Fibroblast of peridontal ligament (primary cell): ENCODE data around the gene ATP5F1D.
A peak's percentile ranks its signal among the peaks of the same experiment; 100 is the strongest.

Source experiments
- DNase-seq: peaks from one replicate; pipeline ENCODE4 v3.0.0-alpha.2; 2010; ENCODE audit errors: extremely low read depth

Gene ATP5F1D

GRCh38 chr19:1259206-1259875, 17.8 kb downstream of the ATP5F1D start:
- DNase-seq, result peak; percentile 46

GRCh38 chr19:1259876-1260748, 18.6 kb downstream of the ATP5F1D start:
- DNase-seq, result no peak

GRCh38 chr19:1260749-1261537, 19.4 kb downstream of the ATP5F1D start:
- peak; percentile 95 for DNase-seq

GRCh38 chr19:1261538-1261797, 19.9 kb downstream of the ATP5F1D start:
- no peak for DNase-seq

- DNase-seq, result no peak
Observed at GRCh38 chr19:1261798-1262622, 20.5 kb downstream of the ATP5F1D start.

- DNase-seq, result no peak
Observed at GRCh38 chr19:1262623-1263123, 21.1 kb downstream of the ATP5F1D start.

- no peak for DNase-seq
Observed at GRCh38 chr19:1263188-1263587, 21.6 kb downstream of the ATP5F1D start.

- DNase-seq, result peak; percentile 75
Observed at GRCh38 chr19:1264801-1265614, 23.5 kb downstream of the ATP5F1D start.

- peak; percentile 72 for DNase-seq
Observed at GRCh38 chr19:1265615-1266128, 24.1 kb downstream of the ATP5F1D start.

- DNase-seq, result peak; percentile 69
Observed at GRCh38 chr19:1266129-1266915, 24.8 kb downstream of the ATP5F1D start.

GRCh38 chr19:1266916-1267476, 25.4 kb downstream of the ATP5F1D start:
- DNase-seq, result peak; percentile 38

GRCh38 chr19:1267477-1268225, 26.1 kb downstream of the ATP5F1D start:
- DNase-seq, result peak; percentile 31

- DNase-seq, result no peak
Observed at GRCh38 chr19:1268226-1269064, 26.9 kb downstream of the ATP5F1D start.

GRCh38 chr19:1269065-1269477, 27.5 kb downstream of the ATP5F1D start, which contains the start of gene CIRBP:
TSS of gene CIRBP (plus strand) at chr19:1269332. CDS start at chr19:1270934, 1,602 bp downstream.
- DNase-seq, result peak; percentile 99

GRCh38 chr19:1269478-1270212, 28.1 kb downstream of the ATP5F1D start:
- DNase-seq, result peak; percentile 93

GRCh38 chr19:1270213-1270853, 28.8 kb downstream of the ATP5F1D start:
- no peak for DNase-seq
